ENCODE data around the gene SLA2.
"Not testable (repeated sequence)": the region's sequence is repeated elsewhere in the genome, so short reads cannot be mapped to it uniquely, and the experiment has no call there.

The SLA2 gene

GRCh38 chr20:36644706-36645095 lies 1.3 kb downstream of the SLA2 start:
- DNase-seq = peak; percentile 59

- peak; percentile 70 for DNase-seq
These were observed 1.8 kb downstream of the SLA2 start for GRCh38 chr20:36644032-36644705.

DNA sequence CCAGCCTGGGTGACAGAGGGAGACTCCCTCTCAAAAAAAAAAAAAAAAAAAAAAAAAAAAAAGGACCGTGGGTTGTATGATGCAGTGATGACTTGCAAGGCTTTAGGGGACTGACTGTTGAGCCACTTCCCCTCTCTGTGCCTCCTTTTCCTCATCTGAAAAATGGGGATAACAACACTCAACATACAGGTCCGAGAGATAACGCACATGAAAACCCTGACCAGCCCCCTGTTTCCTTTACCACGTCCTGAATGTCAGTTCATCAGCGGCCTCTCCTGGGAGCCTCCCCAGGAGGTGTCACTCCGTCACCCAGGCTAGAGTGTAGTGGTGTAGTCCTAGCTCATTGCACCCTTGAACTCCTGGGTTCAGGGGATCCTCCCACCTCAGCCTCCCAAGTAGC lies 3.9 kb downstream of the SLA2 start:
- no peak for DNase-seq

GRCh38 chr20:36641506-36641843 lies 4.5 kb downstream of the SLA2 start:
- no peak for DNase-seq

- not testable (repeated sequence) for DNase-seq
These were observed 7.1 kb downstream of the SLA2 start for GRCh38 chr20:36638876-36639400.

- DNase-seq = no peak
These were observed 11.7 kb downstream of the SLA2 start for GRCh38 chr20:36634342-36634741.

- DNase-seq = no peak
These were observed 12.7 kb downstream of the SLA2 start for GRCh38 chr20:36633285-36633772.

- no peak for DNase-seq
These were observed 13.3 kb downstream of the SLA2 start for GRCh38 chr20:36632487-36633284.

DNA sequence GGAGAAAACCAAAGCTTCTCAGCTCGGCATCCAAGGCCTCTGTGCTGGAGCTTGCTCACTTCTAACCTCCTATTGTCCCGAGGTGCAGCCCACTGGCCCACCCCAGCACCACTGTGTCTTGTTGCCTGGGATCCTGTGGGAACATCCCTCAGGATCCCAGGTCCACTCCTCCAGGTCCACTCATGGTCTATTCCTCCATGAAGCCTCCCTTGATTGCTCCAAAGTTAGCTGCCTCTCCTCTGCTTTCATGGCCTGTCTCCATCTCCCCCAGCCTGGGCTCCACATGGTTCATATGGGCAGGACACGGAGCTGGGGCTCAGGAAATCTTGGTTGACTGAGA lies 13.9 kb downstream of the SLA2 start:
- no peak for DNase-seq

DNA sequence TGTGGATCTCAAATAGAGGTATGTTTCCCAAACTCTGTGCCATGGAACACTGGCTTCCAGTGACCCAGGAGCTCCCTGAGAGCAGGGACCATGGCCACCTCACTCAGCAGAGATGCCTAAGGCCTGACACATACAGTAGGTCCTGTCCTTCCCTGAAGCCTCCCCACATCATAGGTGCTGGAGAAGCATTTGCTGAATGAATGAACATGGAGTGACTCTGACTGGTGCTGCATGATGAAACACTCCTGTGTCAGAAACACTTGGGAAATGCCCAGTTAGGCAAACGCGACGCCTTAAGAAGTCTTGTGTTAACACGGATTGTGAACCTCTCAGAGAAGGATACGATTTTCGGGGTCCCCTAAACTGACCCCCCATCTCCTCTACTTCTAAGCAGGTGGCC lies 14.3 kb downstream of the SLA2 start:
- no peak for DNase-seq

GRCh38 chr20:36629719-36630681 lies 16.0 kb downstream of the SLA2 start:
- DNase-seq = peak; percentile 69

GRCh38 chr20:36628076-36628475 lies 17.9 kb downstream of the SLA2 start:
- peak; percentile 30 for DNase-seq

- DNase-seq = no peak
These were observed 21.1 kb downstream of the SLA2 start for GRCh38 chr20:36624944-36625324.

DNA sequence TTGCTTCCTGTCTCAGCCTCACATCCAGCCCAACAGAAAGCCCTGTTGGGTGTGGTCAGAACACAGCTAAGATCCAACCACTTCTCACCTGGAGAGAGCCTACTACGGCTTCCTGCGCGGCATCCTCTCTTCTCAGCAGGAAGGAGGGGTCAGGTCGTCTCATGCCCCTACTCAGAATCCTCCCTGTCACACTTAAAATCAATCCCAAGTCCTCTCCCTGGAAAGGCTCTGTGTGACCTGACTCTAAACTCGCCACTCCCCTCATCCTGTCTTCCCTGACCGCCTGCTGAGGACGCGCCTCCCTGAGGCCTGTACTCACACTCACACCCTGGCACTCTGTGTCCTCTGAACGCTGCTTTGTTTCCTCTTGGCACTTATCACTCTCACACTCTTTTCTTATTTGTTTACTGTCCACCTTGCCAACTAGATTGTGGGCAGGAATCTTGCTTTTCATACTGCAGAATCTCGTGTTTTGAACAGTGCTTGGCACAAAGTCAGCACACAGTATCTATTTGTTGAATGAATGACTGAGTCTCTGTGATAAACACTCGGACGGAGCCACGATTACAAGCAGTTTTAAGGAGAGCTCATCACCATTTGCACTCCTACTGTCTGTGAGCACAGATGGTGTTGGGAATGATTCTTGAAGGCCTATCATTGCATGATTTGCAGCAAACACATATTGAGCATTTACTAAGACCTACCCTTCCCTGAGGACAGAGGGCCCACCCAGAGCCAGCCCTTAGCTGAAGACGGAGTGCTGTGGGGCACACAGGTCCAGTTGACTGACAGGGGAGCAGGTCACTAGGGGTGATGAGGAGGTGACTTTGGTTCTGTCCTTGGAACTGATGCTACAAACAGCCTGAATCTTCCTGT lies 21.7 kb downstream of the SLA2 start:
- no peak for DNase-seq

- DNase-seq = no peak
These were observed 22.6 kb downstream of the SLA2 start for GRCh38 chr20:36623444-36623843.

- DNase-seq = no peak
These were observed 25.1 kb downstream of the SLA2 start for GRCh38 chr20:36620917-36621316.

GRCh38 chr20:36614781-36615557 lies 31.0 kb downstream of the SLA2 start:
- DNase-seq = no peak

DNA sequence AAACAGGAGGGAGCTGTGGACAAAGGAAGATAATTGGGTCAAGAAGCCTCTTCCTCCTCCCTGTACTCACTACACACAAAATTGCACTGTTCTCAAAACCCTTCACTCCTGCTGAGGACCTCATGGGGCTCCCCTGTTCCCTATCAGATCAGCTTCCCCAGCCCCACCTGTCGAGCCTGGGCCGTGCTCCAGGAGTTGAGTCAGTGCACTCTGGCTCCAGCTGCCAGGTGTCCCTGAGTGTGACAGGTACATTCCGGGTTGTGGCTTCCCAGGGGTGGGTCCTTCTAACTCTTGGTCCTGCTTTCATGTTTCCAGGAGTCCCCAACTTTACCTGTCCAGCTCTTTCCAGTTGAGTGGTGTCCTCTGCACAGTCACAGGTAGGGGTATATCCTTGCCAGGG lies 32.0 kb downstream of the SLA2 start:
- no peak for DNase-seq

- no peak for DNase-seq
These were observed 34.4 kb downstream of the SLA2 start for GRCh38 chr20:36611625-36612024.

DNA sequence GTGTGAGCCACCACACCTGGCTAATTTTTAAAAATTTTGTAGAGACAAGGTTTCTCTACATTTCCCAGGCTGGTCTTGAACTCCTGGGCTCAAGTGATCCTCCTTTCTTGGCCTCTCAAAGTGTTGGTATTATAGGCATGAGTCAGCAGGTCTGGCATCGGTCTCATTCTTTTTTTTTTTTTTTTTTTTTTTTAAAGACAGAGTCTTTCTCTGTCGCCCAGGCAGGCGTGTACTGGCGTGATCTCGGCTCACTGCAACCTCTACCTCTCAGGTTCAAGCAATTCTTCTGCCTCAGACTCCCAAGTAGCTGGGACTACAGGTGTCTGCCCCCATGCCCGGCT lies 37.6 kb downstream of the SLA2 start:
- not testable (repeated sequence) for DNase-seq

GRCh38 chr20:36607586-36608387 lies 38.2 kb downstream of the SLA2 start:
- no peak for DNase-seq

Data from activated CD4-positive, alpha-beta T cell treated with anti-CD3 and anti-CD28 coated beads, Interleukin-2, Interleukin-6, amounts not matched to agents 100 ng/mL and 50 ng/mL, durations not matched to agents 16 hours and 8 hours (primary cell).